ENCODE measurements around the gene CD3E. TPM values are rescaled to one million over a fixed set of nuclear protein-coding genes. Genes with fewer than 3 reads are reported as not detected.

Gene CD3E
- total RNA-seq: 14.5 TPM
- long read RNA-seq, partial matches to known transcripts: 0 of 1 reads
- long read RNA-seq, other reads (novel, unspliced or antisense): 1 of 1 reads

DNA sequence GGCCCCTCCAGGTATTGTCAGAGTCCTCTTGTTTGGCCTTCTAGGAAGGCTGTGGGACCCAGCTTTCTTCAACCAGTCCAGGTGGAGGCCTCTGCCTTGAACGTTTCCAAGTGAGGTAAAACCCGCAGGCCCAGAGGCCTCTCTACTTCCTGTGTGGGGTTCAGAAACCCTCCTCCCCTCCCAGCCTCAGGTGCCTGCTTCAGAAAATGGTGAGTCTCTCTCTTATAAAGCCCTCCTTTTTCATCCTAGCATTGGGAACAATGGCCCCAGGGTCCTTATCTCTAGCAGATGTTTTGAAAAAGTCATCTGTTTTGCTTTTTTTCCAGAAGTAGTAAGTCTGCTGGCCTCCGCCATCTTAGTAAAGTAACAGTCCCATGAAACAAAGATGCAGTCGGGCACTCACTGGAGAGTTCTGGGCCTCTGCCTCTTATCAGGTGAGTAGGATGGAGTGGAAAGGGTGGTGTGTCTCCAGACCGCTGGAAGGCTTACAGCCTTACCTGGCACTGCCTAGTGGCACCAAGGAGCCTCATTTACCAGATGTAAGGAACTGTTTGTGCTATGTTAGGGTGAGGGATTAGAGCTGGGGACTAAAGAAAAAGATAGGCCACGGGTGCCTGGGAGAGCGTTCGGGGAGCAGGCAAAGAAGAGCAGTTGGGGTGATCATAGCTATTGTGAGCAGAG, at the start of gene CD3E:
Gene CD3E, plus strand, starts transcription at position 163 of the 681 bp plus-strand sequence. Its CDS starts 223 bp downstream, at position 386.
- Histone ChIP-seq H3K4me3 (peak within 1 kb of the TSS; percentile 30), H3K9me3 (no peaks in the 10 kb centered on the region), H3K36me3 (no peaks in the 10 kb centered on the region), H3K27ac (peak within 1 kb of the TSS; percentile 53), H3K27me3 (no peaks in the 10 kb centered on the region), H3K4me1 (no peaks in the 10 kb centered on the region)
- DNase-seq: no peak
- intact Hi-C loops (cut with DNase I): no loop called here
- TF ChIP-seq, protein P1, sequence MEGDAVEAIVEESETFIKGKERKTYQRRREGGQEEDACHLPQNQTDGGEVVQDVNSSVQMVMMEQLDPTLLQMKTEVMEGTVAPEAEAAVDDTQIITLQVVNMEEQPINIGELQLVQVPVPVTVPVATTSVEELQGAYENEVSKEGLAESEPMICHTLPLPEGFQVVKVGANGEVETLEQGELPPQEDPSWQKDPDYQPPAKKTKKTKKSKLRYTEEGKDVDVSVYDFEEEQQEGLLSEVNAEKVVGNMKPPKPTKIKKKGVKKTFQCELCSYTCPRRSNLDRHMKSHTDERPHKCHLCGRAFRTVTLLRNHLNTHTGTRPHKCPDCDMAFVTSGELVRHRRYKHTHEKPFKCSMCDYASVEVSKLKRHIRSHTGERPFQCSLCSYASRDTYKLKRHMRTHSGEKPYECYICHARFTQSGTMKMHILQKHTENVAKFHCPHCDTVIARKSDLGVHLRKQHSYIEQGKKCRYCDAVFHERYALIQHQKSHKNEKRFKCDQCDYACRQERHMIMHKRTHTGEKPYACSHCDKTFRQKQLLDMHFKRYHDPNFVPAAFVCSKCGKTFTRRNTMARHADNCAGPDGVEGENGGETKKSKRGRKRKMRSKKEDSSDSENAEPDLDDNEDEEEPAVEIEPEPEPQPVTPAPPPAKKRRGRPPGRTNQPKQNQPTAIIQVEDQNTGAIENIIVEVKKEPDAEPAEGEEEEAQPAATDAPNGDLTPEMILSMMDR (IDR thresholded peaks at IDR 0.05): no peak
- no peak for ATAC-seq

DNA sequence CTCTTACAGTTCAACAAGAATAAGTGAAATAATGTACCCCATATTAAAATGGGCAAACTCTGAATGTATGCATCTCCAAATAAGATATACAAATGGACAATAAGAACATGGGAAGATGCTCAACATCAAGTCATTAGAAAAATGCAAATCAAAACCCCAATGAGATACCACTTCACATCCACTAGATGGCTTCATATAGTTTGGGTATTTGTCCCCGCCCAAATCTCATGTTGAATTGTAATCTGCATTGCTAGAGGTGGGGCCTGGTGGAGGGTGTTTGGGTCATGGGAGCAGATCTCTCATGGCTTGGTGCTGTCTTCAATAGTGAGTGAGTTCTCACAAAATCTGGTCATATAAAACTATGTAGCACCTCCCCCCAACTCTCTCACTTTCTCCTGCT, 46.1 kb upstream of the CD3E start:
- Histone ChIP-seq H3K27me3 (no peaks in the 10 kb centered on the region), H3K9me3 (no peaks in the 10 kb centered on the region), H3K27ac (no peak overlapping the region), H3K4me1 (peaks cover 18% of the 10 kb centered on the region), H3K36me3 (peaks cover 42% of the 10 kb centered on the region), H3K4me3 (no peak overlapping the region)
- no peak for ATAC-seq
- TF ChIP-seq, protein P1 (IDR thresholded peaks at IDR 0.05): peak; percentile 14
- no peak for DNase-seq
- intact Hi-C loops (cut with DNase I): no loop called here

DNA sequence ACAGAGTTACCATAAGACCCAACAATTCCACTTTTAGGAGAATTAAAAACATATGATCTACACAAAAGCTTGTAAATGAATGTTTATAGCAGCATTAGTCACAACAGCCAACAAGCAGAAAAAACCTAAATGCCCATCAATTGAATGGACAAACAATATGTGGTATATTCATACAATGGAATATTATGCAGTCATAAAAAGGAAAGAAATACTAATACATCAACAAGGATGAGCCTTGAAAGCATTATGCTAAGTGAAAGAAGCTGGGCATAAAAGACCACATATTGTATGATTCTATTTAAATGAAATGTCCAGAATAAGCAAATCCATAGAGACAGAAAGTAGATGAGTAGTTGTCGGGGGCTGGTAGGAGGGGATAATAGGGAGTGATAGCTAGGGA, 45.4 kb upstream of the CD3E start:
- DNase-seq: no peak
- TF ChIP-seq, protein P1 (IDR thresholded peaks at IDR 0.05): no peak
- no peaks in the 10 kb centered on the region for H3K9me3 ChIP-seq
- no peak for ATAC-seq
- H3K4me1 ChIP-seq: peaks cover 25% of the 10 kb centered on the region
- no peaks in the 10 kb centered on the region for H3K27me3 ChIP-seq
- peaks cover 41% of the 10 kb centered on the region for H3K36me3 ChIP-seq
- no peak overlapping the region for H3K4me3 ChIP-seq
- no peak overlapping the region for H3K27ac ChIP-seq
- intact Hi-C loops (cut with DNase I): no loop called here

DNA sequence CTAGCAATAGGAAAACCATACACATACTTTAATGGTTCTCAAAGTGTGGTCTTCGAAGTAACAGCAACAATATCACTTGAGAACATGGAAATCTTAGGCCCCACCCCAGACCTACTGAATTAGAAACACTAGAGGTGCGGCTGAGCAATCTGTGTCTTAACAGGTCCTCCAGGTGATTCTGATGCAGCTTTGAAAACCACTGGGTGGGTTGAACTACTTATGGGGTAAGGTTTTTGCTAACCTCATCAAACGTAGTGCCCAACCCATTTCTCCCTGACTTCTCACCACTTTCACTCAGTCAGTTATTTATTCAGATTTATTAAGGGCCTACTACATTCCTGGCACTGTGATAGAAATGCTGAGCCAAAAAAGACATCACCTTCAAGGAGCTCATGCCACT, 44.2 kb upstream of the CD3E start:
- Histone ChIP-seq H3K36me3 (peaks cover 35% of the 10 kb centered on the region), H3K9me3 (no peaks in the 10 kb centered on the region), H3K4me3 (peak overlapping the region; percentile 6), H3K4me1 (peaks cover 25% of the 10 kb centered on the region), H3K27ac (no peak overlapping the region), H3K27me3 (no peaks in the 10 kb centered on the region)
- TF ChIP-seq, protein P1 (IDR thresholded peaks at IDR 0.05): no peak
- no peak for DNase-seq
- intact Hi-C loops (cut with DNase I): no loop called here
- ATAC-seq: no peak

DNA sequence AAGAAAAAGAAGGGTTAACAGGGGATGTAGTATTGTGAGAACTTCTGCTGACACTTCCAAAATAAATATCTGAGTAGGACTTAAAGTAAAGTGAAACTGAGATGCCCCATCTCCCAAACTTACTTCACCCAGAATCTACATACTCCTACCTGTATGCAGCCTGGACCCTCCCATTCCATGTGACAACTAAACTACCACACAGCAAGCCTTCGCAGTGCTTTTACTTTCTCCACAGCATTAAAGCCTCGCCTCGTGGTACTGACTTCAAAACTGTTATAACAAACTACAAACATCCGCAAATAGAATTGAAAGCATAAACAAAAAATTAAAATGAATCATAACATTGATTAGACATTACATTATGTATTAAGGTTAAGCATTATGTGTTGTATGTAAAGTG, 41.4 kb upstream of the CD3E start:
- no peaks in the 10 kb centered on the region for H3K9me3 ChIP-seq
- no peaks in the 10 kb centered on the region for H3K27me3 ChIP-seq
- peaks cover 31% of the 10 kb centered on the region for H3K4me1 ChIP-seq
- TF ChIP-seq, protein P1 (IDR thresholded peaks at IDR 0.05): no peak
- peaks cover 21% of the 10 kb centered on the region for H3K36me3 ChIP-seq
- H3K4me3 ChIP-seq: peak overlapping the region; percentile 57
- intact Hi-C loops (cut with DNase I): no loop called here
- peak overlapping the region; percentile 82 for H3K27ac ChIP-seq
- ATAC-seq: peak; percentile 11
- no peak for DNase-seq

All from upper lobe of right lung (tissue), 1 donor.